Stimulated activated CD8-positive, alpha-beta memory T cell treated with anti-CD3 and anti-CD28 coated beads, Interleukin-12 subunit alpha, Interleukin-12 subunit beta, amount 100 ng/mL, for 4 hours (primary cell): ENCODE data around the gene ZCCHC12.
"Not testable (repeated sequence)": the region's sequence is repeated elsewhere in the genome, so short reads cannot be mapped to it uniquely, and the experiment has no call there.

Source experiments
- DNase-seq: peaks from one replicate; pipeline ENCODE4 v3.0.0-alpha.2; 2020; ENCODE audit warnings: low read depth

The ZCCHC12 gene

GRCh38 chrX:118823263-118824172, at the start of gene ZCCHC12:
Gene ZCCHC12, plus strand, starts transcription at chrX:118823824. Its CDS starts 1,421 bp downstream, at chrX:118825245.
- no peak for DNase-seq

GRCh38 chrX:118779581-118779980, 44.0 kb upstream of the ZCCHC12 start:
- no peak for DNase-seq

- no peak for DNase-seq
These were observed 43.1 kb upstream of the ZCCHC12 start for GRCh38 chrX:118780509-118780908.

GRCh38 chrX:118780911-118781310, 42.7 kb upstream of the ZCCHC12 start:
- no peak for DNase-seq

- no peak for DNase-seq
These were observed 27.9 kb upstream of the ZCCHC12 start for GRCh38 chrX:118795528-118796280.

- no peak for DNase-seq
These were observed 20.8 kb upstream of the ZCCHC12 start for GRCh38 chrX:118802857-118803256.

- DNase-seq = peak; percentile 3
These were observed 16.2 kb upstream of the ZCCHC12 start for GRCh38 chrX:118807151-118808017.

GRCh38 chrX:118817257-118817656, 6.4 kb upstream of the ZCCHC12 start:
- DNase-seq = not testable (repeated sequence)

GRCh38 chrX:118824173-118824730, 628 bp downstream of the ZCCHC12 start:
- no peak for DNase-seq

GRCh38 chrX:118825227-118825626, 1.6 kb downstream of the ZCCHC12 start:
- no peak for DNase-seq

GRCh38 chrX:118839334-118839958, 15.8 kb downstream of the ZCCHC12 start:
- DNase-seq = peak; percentile 30

GRCh38 chrX:118847676-118848075, 24.1 kb downstream of the ZCCHC12 start:
- no peak for DNase-seq

- no peak for DNase-seq
These were observed 30.0 kb downstream of the ZCCHC12 start for GRCh38 chrX:118853596-118853995.

- no peak for DNase-seq
These were observed 32.2 kb downstream of the ZCCHC12 start for GRCh38 chrX:118855681-118856310.

- DNase-seq = no peak
These were observed 33.4 kb downstream of the ZCCHC12 start for GRCh38 chrX:118857006-118857405.

GRCh38 chrX:118861338-118861737, 37.7 kb downstream of the ZCCHC12 start:
- no peak for DNase-seq

GRCh38 chrX:118862091-118862490, 38.5 kb downstream of the ZCCHC12 start:
- no peak for DNase-seq

- no peak for DNase-seq
These were observed 39.4 kb downstream of the ZCCHC12 start for GRCh38 chrX:118862979-118863378.

- DNase-seq = no peak
These were observed 40.5 kb downstream of the ZCCHC12 start for GRCh38 chrX:118864063-118864635.

- no peak for DNase-seq
These were observed 41.6 kb downstream of the ZCCHC12 start for GRCh38 chrX:118865231-118865630.
